Astrocyte of the spinal cord (primary cell): ENCODE results near the gene PIGC.

Experiments used
- DNase-seq: peaks from one replicate; pipeline ENCODE4 v3.0.0; 2011; ENCODE audit warnings: low read depth, low spot score
- H3K4me3 ChIP-seq: 2 replicates; pipeline ENCODE4 v1.5.1; 2011; ENCODE audit warnings: low read depth, mild to moderate bottlenecking, low read length, moderate library complexity
- CTCF ChIP-seq: IDR thresholded peaks from 2 replicates; pipeline ENCODE4 v1.5.1; 2012; ENCODE audit warnings: low read depth, mild to moderate bottlenecking, low read length, inconsistent platforms
- in situ Hi-C: cut with HindIII; loops from 2 replicates; pipeline ENCODE4 v1.10.0; 2017; ENCODE audit warnings: low sequenced_read_pairs

The PIGC gene

GRCh38 chr1:172485626-172486025, 41.8 kb upstream of the PIGC start:
- no peak for DNase-seq
- TF ChIP-seq CTCF = no peak
- no peak overlapping the region for H3K4me3 ChIP-seq
- in situ Hi-C loops = no loop called here

GRCh38 chr1:172484252-172484651, 40.4 kb upstream of the PIGC start:
- no peak for DNase-seq
- TF ChIP-seq CTCF = no peak
- H3K4me3 ChIP-seq = no peak overlapping the region
- in situ Hi-C loops = no loop called here

- in situ Hi-C loops = no loop called here
- no peak for DNase-seq
- no peak overlapping the region for H3K4me3 ChIP-seq
- TF ChIP-seq CTCF = no peak
Observed at GRCh38 chr1:172483448-172483847, 39.6 kb upstream of the PIGC start.

GRCh38 chr1:172482044-172482443, 38.2 kb upstream of the PIGC start:
- in situ Hi-C loops = no loop called here
- TF ChIP-seq CTCF = no peak
- H3K4me3 ChIP-seq = no peak overlapping the region
- DNase-seq = no peak

GRCh38 chr1:172480431-172480830, 36.6 kb upstream of the PIGC start:
- in situ Hi-C loops = no loop called here
- DNase-seq = no peak
- H3K4me3 ChIP-seq = no peak overlapping the region
- no peak for TF ChIP-seq CTCF

DNA sequence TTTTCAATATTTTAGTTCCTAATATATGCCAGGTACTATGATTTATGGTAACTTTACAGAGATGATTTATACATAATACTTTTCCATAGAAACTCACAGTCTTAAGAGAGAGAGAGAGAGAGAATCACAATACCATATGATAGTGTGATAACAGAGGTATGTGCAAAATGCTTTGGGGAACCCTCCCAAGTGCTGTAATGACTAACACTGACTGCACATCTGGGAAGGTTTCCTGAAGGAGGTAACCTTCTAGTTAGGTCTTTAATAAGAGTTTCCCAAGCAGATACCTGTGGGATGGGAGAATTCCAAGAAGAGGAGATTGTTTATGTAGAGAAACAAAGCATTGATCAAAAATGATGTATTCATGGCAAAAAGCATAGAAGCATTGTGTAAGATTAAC, 34.6 kb upstream of the PIGC start:
- no peak for TF ChIP-seq CTCF
- no peak for DNase-seq

GRCh38 chr1:172477741-172478140, 33.9 kb upstream of the PIGC start:
- no peak for DNase-seq
- H3K4me3 ChIP-seq = no peak overlapping the region
- in situ Hi-C loops = no loop called here
- no peak for TF ChIP-seq CTCF

More for the DNA sequence above, 34.6 kb upstream of the PIGC start:
- in situ Hi-C loops = no loop called here
- no peak overlapping the region for H3K4me3 ChIP-seq
